ENCODE data around the gene AASS.
"Not testable (repeated sequence)": the region's sequence is repeated elsewhere in the genome, so short reads cannot be mapped to it uniquely, and the experiment has no call there.

GRCh38 chr7:122134793-122135192, 9.3 kb downstream of the AASS start:
- TF ChIP-seq CTCF (conservative IDR thresholded peaks at IDR 0.05); ZFX (IDR thresholded peaks at IDR 0.05): not testable (repeated sequence)

All from C4-2B (cell line).